CD14-positive monocyte (primary cell): ENCODE measurements around the gene MYPN. TPM values are rescaled to one million over a fixed set of nuclear protein-coding genes. Genes with fewer than 3 reads are reported as not detected.

Experiments
- DNase-seq, 3 donors: peaks; one replicate each; pipeline ENCODE4 v3.0.0-alpha.2; 2011 to 2022
- H2AFZ ChIP-seq: 2 replicates; pipeline ENCODE4 v1.6.0; 2012; ENCODE audit warnings: mild to moderate bottlenecking, low read depth, low read length, inconsistent platforms; ENCODE audit not compliant: insufficient read depth, poor library complexity, severe bottlenecking
- H3K27ac ChIP-seq, 2 donors: 1 replicate in 1 of 2; 2 replicates in 1 of 2; pipeline ENCODE4 v1.5.1; 2012 to 2013; ENCODE audit warnings: low read length in 2 of 2, control low read depth in 1 of 2, inconsistent platforms in 1 of 2, low read depth in 1 of 2, mild to moderate bottlenecking in 1 of 2
- H3K27me3 ChIP-seq, 2 donors: one replicate each; pipeline versions ENCODE4 v1.6.0 to v1.6.1; 2011 to 2013; ENCODE audit warnings: low read length in 2 of 2; ENCODE audit not compliant: control insufficient read depth in 2 of 2, insufficient read depth in 2 of 2
- H3K36me3 ChIP-seq, 2 donors: replicated peaks in 1 of 2; 1 replicate in 1 of 2; 2 replicates in 1 of 2; pipeline versions ENCODE4 v1.5.1 to v1.6.1; 2012 to 2013; ENCODE audit warnings: low read length in 2 of 2, control low read depth in 1 of 2, inconsistent platforms in 1 of 2, mild to moderate bottlenecking in 1 of 2; ENCODE audit not compliant: insufficient read depth in 2 of 2, control insufficient read depth in 1 of 2
- H3K4me1 ChIP-seq, 2 donors: 1 replicate in 1 of 2; 2 replicates in 1 of 2; pipeline versions ENCODE4 v1.5.1 to v1.6.1; 2012 to 2013; ENCODE audit warnings: low read length in 2 of 2, control low read depth in 1 of 2, inconsistent platforms in 1 of 2, mild to moderate bottlenecking in 1 of 2, moderate library complexity in 1 of 2; ENCODE audit not compliant: insufficient read depth in 2 of 2, control insufficient read depth in 1 of 2
- H3K4me2 ChIP-seq: replicated peaks from 2 replicates; pipeline ENCODE3; 2012; ENCODE audit warnings: low read length, moderate library complexity, mild to moderate bottlenecking; ENCODE audit not compliant: poor library complexity, severe bottlenecking; ENCODE audit errors: extremely low read depth
- H3K4me3 ChIP-seq, 3 experiments: fragments of 200-600 bp in 1 of 3; sonication (generic) in 1 of 3; replicated peaks in 1 of 3; 1 replicate in 2 of 3; 2 replicates in 1 of 3; pipeline ENCODE4 v1.5.1; 2011 to 2013; ENCODE audit warnings: low read length in 3 of 3, mild to moderate bottlenecking in 3 of 3, control low read depth in 2 of 3, low read depth in 2 of 3, inconsistent platforms in 1 of 3, moderate library complexity in 1 of 3
- H3K79me2 ChIP-seq: 2 replicates; pipeline ENCODE4 v1.6.0; 2012; ENCODE audit warnings: mild to moderate bottlenecking, control low read depth, inconsistent platforms, low read length, moderate library complexity; ENCODE audit not compliant: insufficient read depth
- H3K9ac ChIP-seq: 2 replicates; pipeline ENCODE4 v1.6.0; 2017; ENCODE audit warnings: low read length, mild to moderate bottlenecking; ENCODE audit not compliant: insufficient read depth, poor library complexity, severe bottlenecking
- H3K9me3 ChIP-seq, 2 donors: replicated peaks in 1 of 2; 1 replicate in 1 of 2; 2 replicates in 1 of 2; pipeline versions ENCODE4 v1.5.1 to v1.6.1; 2012 to 2013; ENCODE audit warnings: low read length in 2 of 2, control low read depth in 1 of 2; ENCODE audit not compliant: control insufficient read depth in 1 of 2, insufficient read depth in 1 of 2
- H4K20me1 ChIP-seq: 2 replicates; pipeline ENCODE4 v1.6.0; 2012; ENCODE audit warnings: mild to moderate bottlenecking, low read length, control low read depth, moderate library complexity; ENCODE audit not compliant: insufficient read depth
- H3K27ac Mint-ChIP-seq, 7 donors: one replicate each; pipeline ENCODE4 v1.8.0; 2020; ENCODE audit warnings: mild to moderate bottlenecking in 7 of 7, mixed read lengths in 7 of 7, moderate library complexity in 6 of 7, inconsistent platforms in 2 of 7
- H3K27me3 Mint-ChIP-seq, 3 donors: one replicate each; pipeline ENCODE4 v1.8.0; 2021 to 2022; ENCODE audit warnings: low read depth in 3 of 3, mild to moderate bottlenecking in 3 of 3, mixed read lengths in 3 of 3, moderate library complexity in 3 of 3, inconsistent platforms in 1 of 3
- H3K36me3 Mint-ChIP-seq, 2 donors: one replicate each; pipeline ENCODE4 v1.8.0; 2020; ENCODE audit warnings: mixed read lengths in 2 of 2, inconsistent platforms in 1 of 2, mild to moderate bottlenecking in 1 of 2
- H3K4me1 Mint-ChIP-seq: one replicate; pipeline ENCODE4 v1.8.0; 2020; ENCODE audit warnings: mild to moderate bottlenecking, mixed read lengths
- H3K4me3 Mint-ChIP-seq, 2 donors: one replicate each; pipeline ENCODE4 v1.8.0; 2020; ENCODE audit warnings: mild to moderate bottlenecking in 2 of 2, mixed read lengths in 2 of 2, moderate library complexity in 1 of 2
- H3K9me3 Mint-ChIP-seq, 7 donors: one replicate each; pipeline ENCODE4 v1.8.0; 2020 to 2022; ENCODE audit warnings: mixed read lengths in 7 of 7, mild to moderate bottlenecking in 6 of 7, moderate library complexity in 6 of 7, inconsistent platforms in 2 of 7
- CTCF ChIP-seq: fragments of 200-600 bp; IDR thresholded peaks from one replicate; pipeline ENCODE4 v1.8.0; 2022; ENCODE audit warnings: antibody characterized with exemption, mild to moderate bottlenecking
- WGBS: methylation state at CpG from one replicate; pipeline ENCODE4 v1.1.5; 2013; ENCODE audit warnings: missing lambda C conversion rate; ENCODE audit not compliant: insufficient coverage; 5-methylcytosine and 5-hydroxymethylcytosine counted together
- intact Hi-C, 2 donors: fragments of 100-400 bp; cut with micrococcal nuclease; formaldehyde crosslinking; loops; one replicate each; pipeline versions ENCODE4 v1.15.0 to v1.15.1; 2023
- polyA plus RNA-seq, 3 donors: library from polyadenylated mRNA; depleted of rRNA in 1 of 3; unstranded in 2 of 3; stranded (reverse) in 1 of 3; fragments of 300-500 nt in 2 of 3; fragments of >200 nt in 1 of 3; fragmentation: Illumina TruSeq in 2 of 3; gene quantifications; 1 replicate in 2 of 3; 2 replicates in 1 of 3; pipeline ENCODE4 v1.2.3, GENCODE V29; 2012 to 2021

Gene MYPN
- polyA plus RNA-seq, 3 donors = not detected

DNA sequence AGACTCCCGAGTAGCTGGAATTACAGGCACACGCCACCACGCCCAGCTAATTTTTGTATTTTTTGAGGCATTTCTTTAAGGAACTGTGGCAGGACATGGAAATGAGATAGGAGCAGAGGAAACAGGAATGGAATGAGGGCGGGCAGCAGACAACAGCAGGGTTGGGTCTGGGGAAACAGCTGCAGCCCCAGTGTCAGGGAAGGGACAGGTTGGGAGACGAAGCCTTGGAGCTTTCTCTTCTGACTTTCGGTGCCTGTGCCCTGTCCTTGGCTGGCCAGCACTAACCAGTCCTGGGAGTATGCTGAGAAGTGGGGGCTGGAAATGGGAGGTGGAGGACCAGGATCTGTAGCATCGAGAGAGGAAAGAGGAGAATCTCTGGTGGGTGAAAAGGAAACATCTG, 75.3 kb downstream of the MYPN start:
- TF ChIP-seq CTCF = no peak
- Histone ChIP-seq H3K4me3 (no peak overlapping the region), H3K4me1 (no peaks in the 10 kb centered on the region), H3K27ac (no peak overlapping the region), H4K20me1 (no peaks in the 10 kb centered on the region), H3K9me3 (no peaks in the 10 kb centered on the region), H3K9ac (no peak overlapping the region), H3K36me3 (no peaks in the 10 kb centered on the region), H3K79me2 (no peaks in the 10 kb centered on the region), H3K27me3 (no peaks in the 10 kb centered on the region), H2AFZ (no peak overlapping the region), H3K4me2 (no peak overlapping the region)
- DNase-seq = no peak
- peaks cover 11 to 17% (median 16%) of the 10 kb centered on the region in 3 donors for H3K27me3 Mint-ChIP-seq
- H3K36me3 Mint-ChIP-seq = no peaks in the 10 kb centered on the region
- H3K9me3 Mint-ChIP-seq = no peaks in the 10 kb centered on the region
- intact Hi-C loops = no loop called here
- H3K4me3 Mint-ChIP-seq = no peak overlapping the region
- no peaks in the 10 kb centered on the region for H3K4me1 Mint-ChIP-seq
- H3K27ac Mint-ChIP-seq = no peak overlapping the region
- 89% methylated on average over 6 of the region's 7 CpGs for whole genome bisulfite sequencing

GRCh38 chr10:68185085-68185484, 75.8 kb downstream of the MYPN start:
- TF ChIP-seq CTCF = no peak
- Mint-ChIP-seq H3K36me3 (no peaks in the 10 kb centered on the region), H3K27me3 (peaks cover 11 to 18% (median 17%) of the 10 kb centered on the region in 3 donors), H3K27ac (no peak overlapping the region), H3K9me3 (no peaks in the 10 kb centered on the region), H3K4me3 (no peak overlapping the region), H3K4me1 (no peaks in the 10 kb centered on the region)
- Histone ChIP-seq H3K27me3 (no peaks in the 10 kb centered on the region), H3K79me2 (no peaks in the 10 kb centered on the region), H3K9ac (no peak overlapping the region), H3K4me2 (no peak overlapping the region), H3K4me1 (no peaks in the 10 kb centered on the region), H3K27ac (no peak overlapping the region), H3K4me3 (no peak overlapping the region), H2AFZ (no peak overlapping the region), H3K36me3 (no peaks in the 10 kb centered on the region), H3K9me3 (no peaks in the 10 kb centered on the region), H4K20me1 (no peaks in the 10 kb centered on the region)
- no peak for DNase-seq
- intact Hi-C loops = no loop called here
- 100% methylated on average over 1 of the region's 2 CpGs for WGBS
